Thyroid gland (tissue), 4 donors: ENCODE measurements around the gene ARID5A. TPM values are rescaled to one million over a fixed set of nuclear protein-coding genes. Genes with fewer than 3 reads are reported as not detected.

Source experiments
- DNase-seq, 2 donors: peaks; one replicate each; pipeline ENCODE4 v3.0.0-alpha.2; 2019
- H3K27ac ChIP-seq, 3 donors: fragments of 200-600 bp; sonication (generic); 1 replicate in 2 of 3; 2 replicates in 1 of 3; pipeline ENCODE4 v1.5.1; 2016 to 2019; ENCODE audit warnings: mild to moderate bottlenecking in 1 of 3, moderate library complexity in 1 of 3
- H3K27me3 ChIP-seq: fragments of 200-600 bp; sonication (generic); one replicate; pipeline ENCODE4 v1.5.1; 2019
- H3K36me3 ChIP-seq, 2 donors: fragments of 200-600 bp; sonication (generic); one replicate each; pipeline ENCODE4 v1.5.1; 2016 to 2019
- H3K4me1 ChIP-seq, 2 donors: fragments of 200-600 bp; sonication (generic); one replicate each; pipeline ENCODE4 v1.5.1; 2017 to 2019
- H3K4me3 ChIP-seq, 3 donors: fragments of 200-600 bp; sonication (generic); replicated peaks in 1 of 3; 1 replicate in 2 of 3; 2 replicates in 1 of 3; pipeline ENCODE4 v1.5.1; 2016; ENCODE audit warnings: mild to moderate bottlenecking in 1 of 3
- H3K9me3 ChIP-seq: fragments of 200-600 bp; sonication (generic); one replicate; pipeline ENCODE4 v1.5.1; 2017
- POLR2A ChIP-seq, 2 donors: fragments of 450-650 bp; IDR thresholded peaks; one replicate each; pipeline ENCODE4 v1.6.1; 2017; ENCODE audit warnings: antibody characterized with exemption in 2 of 2, mild to moderate bottlenecking in 2 of 2, moderate library complexity in 1 of 2
- WGBS, 2 donors: methylation state at CpG; one replicate each; pipeline ENCODE4 v1.1.5; 2017; 5-methylcytosine and 5-hydroxymethylcytosine counted together
- intact Hi-C: fragments of 100-400 bp; cut with DNase I; formaldehyde crosslinking; loops from one replicate; pipeline ENCODE4 v1.15.1; 2023
- total RNA-seq, 4 donors: library from RNA; depleted of rRNA; stranded (reverse); fragments of >200 nt; gene quantifications; one replicate each; pipeline ENCODE4 v1.2.3, GENCODE V29; 2016
- TF ChIP-seq, protein P1 (sequence below), 6 experiments: fragments of 200-600 bp in 3 of 6; fragments of 450-650 bp in 3 of 6; sonication (generic) in 3 of 6; IDR thresholded peaks; one replicate each; pipeline ENCODE4 v1.5.1; 2016 to 2019; ENCODE audit warnings: antibody characterized with exemption in 6 of 6, mild to moderate bottlenecking in 2 of 6, inconsistent platforms in 1 of 6, moderate library complexity in 1 of 6

The ARID5A gene
- total RNA-seq, 4 donors from 2014 or later = 9.2 to 29.3 (median 20.0) TPM

DNA sequence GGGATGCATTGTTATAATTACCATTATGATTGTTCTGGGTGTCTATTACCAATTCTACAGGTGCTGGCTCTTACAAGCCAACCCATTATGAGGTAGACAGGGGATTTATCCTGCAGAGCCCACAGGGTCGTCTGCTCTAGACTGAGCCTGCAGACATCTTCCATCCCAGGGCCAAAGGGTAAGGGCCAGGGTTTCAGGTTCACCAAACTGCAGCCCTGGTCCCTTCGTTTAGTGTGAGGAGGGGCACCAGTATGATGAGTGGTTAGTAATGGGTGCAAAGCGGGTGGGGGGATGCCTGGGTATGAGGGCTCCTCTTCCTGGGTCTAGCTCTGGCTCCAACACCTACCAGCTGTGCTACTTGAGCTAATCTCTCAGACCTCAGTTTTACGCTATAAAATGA is 1.2 kb upstream of the ARID5A start:
- no peak overlapping the region for H3K27ac ChIP-seq
- intact Hi-C loops = loop anchor here (10.0 kb wide), 1 partner anchor 99 kb away; the partner anchor contains the start of gene KANSL3
- no peaks in the 10 kb centered on the region for H3K9me3 ChIP-seq
- DNase-seq = no peak
- no peaks in the 10 kb centered on the region for H3K36me3 ChIP-seq
- TF ChIP-seq, protein P1, sequence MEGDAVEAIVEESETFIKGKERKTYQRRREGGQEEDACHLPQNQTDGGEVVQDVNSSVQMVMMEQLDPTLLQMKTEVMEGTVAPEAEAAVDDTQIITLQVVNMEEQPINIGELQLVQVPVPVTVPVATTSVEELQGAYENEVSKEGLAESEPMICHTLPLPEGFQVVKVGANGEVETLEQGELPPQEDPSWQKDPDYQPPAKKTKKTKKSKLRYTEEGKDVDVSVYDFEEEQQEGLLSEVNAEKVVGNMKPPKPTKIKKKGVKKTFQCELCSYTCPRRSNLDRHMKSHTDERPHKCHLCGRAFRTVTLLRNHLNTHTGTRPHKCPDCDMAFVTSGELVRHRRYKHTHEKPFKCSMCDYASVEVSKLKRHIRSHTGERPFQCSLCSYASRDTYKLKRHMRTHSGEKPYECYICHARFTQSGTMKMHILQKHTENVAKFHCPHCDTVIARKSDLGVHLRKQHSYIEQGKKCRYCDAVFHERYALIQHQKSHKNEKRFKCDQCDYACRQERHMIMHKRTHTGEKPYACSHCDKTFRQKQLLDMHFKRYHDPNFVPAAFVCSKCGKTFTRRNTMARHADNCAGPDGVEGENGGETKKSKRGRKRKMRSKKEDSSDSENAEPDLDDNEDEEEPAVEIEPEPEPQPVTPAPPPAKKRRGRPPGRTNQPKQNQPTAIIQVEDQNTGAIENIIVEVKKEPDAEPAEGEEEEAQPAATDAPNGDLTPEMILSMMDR (IDR thresholded peaks at IDR 0.05) = no peak
- TF ChIP-seq POLR2A (IDR thresholded peaks at IDR 0.05) = no peak
- peaks cover 43 to 68% of the 10 kb centered on the region in 2 donors for H3K4me1 ChIP-seq
- no peak overlapping the region for H3K4me3 ChIP-seq
- no peaks in the 10 kb centered on the region for H3K27me3 ChIP-seq
- WGBS, 2 donors = 92 to 96% methylated on average over 4 of the region's 4 CpGs

DNA sequence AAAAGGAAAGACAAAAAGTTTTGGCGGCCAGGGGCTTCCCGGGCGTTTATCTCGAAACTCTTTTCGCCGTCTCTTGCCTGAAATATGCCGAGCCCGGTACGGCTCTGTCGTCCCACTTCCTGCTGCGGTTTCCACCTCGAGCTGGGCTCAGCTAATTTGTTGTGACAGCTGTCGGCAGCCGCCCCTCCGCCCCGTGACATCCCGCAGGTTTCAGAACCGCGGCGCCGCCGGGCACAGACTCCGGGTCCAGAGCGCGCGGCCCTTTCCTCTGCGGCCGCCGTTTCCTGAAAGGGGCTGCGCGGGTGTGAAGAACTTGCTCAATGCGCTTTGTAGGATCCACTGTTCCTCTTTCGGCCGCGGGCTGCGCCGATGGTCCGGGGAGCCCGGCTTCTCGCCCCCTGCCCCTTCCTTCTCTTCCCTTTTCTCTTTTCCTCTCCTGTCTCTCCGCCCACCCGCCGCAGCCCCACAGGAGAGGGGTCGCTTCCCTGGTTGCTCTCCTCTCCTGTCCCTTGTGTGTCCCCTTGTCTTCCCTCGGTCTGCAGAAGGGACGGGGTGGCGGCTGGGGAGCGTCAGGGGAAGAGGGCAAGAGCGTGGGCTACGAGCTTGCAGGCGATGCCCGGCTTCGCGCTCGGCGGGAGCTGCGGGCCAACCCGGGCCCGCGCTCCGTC is 648 bp downstream of the ARID5A start:
- no peaks in the 10 kb centered on the region for H3K36me3 ChIP-seq
- WGBS, 2 donors = 1 to 4% methylated on average over 45 of the region's 61 CpGs
- peak overlapping the region; percentile 67 to 94 (median 93) for H3K27ac ChIP-seq
- H3K27me3 ChIP-seq = no peaks in the 10 kb centered on the region
- H3K9me3 ChIP-seq = no peaks in the 10 kb centered on the region
- peak overlapping the region; percentile 68 to 91 (median 71) for H3K4me3 ChIP-seq
- intact Hi-C loops = loop anchor here (10.0 kb wide), 1 partner anchor 98 kb away; the partner anchor contains the start of gene KANSL3
- peaks cover 37 to 58% of the 10 kb centered on the region in 2 donors for H3K4me1 ChIP-seq
- TF ChIP-seq, protein P1 (IDR thresholded peaks at IDR 0.05) = no peak
- no peak for TF ChIP-seq POLR2A (IDR thresholded peaks at IDR 0.05)
- DNase-seq = peak; percentile 57 to 63

DNA sequence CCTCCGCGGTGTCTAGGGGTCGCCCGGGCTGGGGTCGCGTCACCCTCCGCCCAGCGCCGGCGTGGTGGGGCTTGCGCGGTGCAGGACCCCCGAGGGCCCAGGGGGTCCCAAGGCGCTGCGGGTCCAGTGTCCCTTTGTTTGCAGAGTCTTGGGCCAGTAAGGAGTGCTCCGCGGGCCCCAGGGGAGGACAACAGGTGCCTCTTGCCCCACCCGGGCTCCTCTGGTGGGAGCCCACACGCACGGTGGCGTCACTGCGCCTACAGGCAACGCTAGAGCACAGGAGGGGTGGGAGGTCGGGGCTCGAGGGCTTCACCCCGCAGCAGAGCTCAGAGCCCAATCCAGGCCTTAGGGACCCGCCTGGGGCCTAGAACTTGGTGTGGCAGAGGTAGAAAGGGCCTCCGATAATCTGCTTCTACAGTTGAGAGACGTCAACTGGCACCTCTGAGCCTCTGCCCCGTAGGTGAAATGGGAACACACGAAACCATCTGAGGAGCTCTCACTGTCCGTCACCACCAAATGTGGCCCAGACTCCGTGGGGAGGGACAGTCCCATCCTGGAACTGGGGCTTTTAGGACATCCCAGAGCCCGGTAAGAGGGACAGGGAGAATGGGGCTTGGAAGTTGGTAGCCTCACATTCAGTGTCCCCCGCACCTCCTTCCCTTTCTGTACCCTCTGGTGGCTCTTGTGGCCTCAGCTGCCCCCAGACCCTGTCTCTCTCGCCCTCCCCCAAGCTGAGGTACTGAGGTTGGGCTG is 1.4 kb downstream of the ARID5A start:
- DNase-seq = no peak
- 49 to 64% methylated on average over 6 to 8 of the region's 36 CpGs for WGBS, 2 donors
- Histone ChIP-seq H3K27me3 (no peaks in the 10 kb centered on the region), H3K4me1 (peaks cover 31 to 51% of the 10 kb centered on the region in 2 donors), H3K9me3 (no peaks in the 10 kb centered on the region), H3K27ac (peak overlapping the region; percentile 67 to 94 (median 93)), H3K4me3 (peak overlapping the region; percentile 68 to 91 (median 71)), H3K36me3 (no peaks in the 10 kb centered on the region)
- TF ChIP-seq POLR2A (IDR thresholded peaks at IDR 0.05) = no peak
- TF ChIP-seq, protein P1 (IDR thresholded peaks at IDR 0.05) = no peak
- intact Hi-C loops = loop anchor here (10.0 kb wide), 1 partner anchor 97 kb away; the partner anchor contains the start of gene KANSL3

DNA sequence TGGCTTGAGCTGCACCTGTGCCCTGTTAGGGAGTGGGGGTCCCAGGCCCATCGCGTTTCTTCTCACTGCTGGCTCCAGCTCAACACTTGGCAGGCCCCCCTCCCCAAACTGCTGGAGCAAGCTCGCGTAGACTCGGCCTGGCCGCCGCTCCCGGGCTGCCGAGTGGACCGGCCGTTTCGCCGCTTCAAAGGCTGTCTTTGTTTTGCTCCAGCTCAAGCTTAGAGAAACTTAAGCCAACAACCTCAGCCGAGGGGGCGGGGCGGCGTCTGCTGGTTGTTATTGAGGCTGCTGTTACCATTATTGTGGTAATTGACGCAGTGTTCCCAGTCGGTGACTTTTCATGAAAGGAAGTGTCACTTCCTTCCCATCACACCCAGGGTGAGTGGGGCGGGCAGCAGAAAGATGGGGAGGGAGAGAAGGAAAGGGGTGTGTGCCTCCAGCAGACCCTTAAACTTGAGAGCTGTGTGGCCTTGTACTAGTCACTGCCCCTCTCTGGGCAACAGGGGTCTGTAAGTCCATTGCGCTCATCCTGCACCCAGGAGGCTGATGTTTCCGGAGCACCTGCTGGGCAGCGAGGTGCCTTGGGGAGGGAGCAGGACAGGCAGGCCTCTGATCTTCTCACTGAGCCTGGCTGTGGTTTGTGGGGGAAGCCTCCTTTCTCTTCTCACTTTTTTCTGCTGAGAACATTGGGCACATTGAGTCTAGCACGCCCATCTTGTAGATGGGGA is 2.1 kb downstream of the ARID5A start:
- Histone ChIP-seq H3K4me1 (peaks cover 23 to 44% of the 10 kb centered on the region in 2 donors), H3K36me3 (no peaks in the 10 kb centered on the region), H3K9me3 (no peaks in the 10 kb centered on the region), H3K27ac (peak overlapping the region; percentile 36 to 94 (median 93)), H3K27me3 (no peaks in the 10 kb centered on the region), H3K4me3 (peak overlapping the region in 1 of 3 donors; percentile 91)
- peak; percentile 77 to 81 for DNase-seq
- TF ChIP-seq, protein P1 (IDR thresholded peaks at IDR 0.05) = no peak
- peak in 1 of 2 donors; percentile 35 for TF ChIP-seq POLR2A (IDR thresholded peaks at IDR 0.05)
- intact Hi-C loops = loop anchor here (10.0 kb wide), 1 partner anchor 96 kb away; the partner anchor contains the start of gene KANSL3
- WGBS, 2 donors = 16 to 55% methylated on average over 8 to 24 of the region's 24 CpGs
